Inflammatory macrophage (primary cell): ENCODE results near the gene DNAI1.
"Not testable (repeated sequence)": the region's sequence is repeated elsewhere in the genome, so short reads cannot be mapped to it uniquely, and the experiment has no call there.

Source experiments
- DNase-seq, 2 donors: peaks; one replicate each; pipeline ENCODE4 v3.0.0-alpha.2; 2020 to 2022
- total RNA-seq, 18 experiments: gene quantifications; one replicate each; lab custom pipeline; 2026; ENCODE audit warnings: mixed read lengths in 6 of 18, inconsistent platforms in 2 of 18; lab: John Stamatoyannopoulos, UW

Gene DNAI1
- 0 to 0.20 (median 0.06) reads per million in 18 experiments for total RNA-seq

DNA sequence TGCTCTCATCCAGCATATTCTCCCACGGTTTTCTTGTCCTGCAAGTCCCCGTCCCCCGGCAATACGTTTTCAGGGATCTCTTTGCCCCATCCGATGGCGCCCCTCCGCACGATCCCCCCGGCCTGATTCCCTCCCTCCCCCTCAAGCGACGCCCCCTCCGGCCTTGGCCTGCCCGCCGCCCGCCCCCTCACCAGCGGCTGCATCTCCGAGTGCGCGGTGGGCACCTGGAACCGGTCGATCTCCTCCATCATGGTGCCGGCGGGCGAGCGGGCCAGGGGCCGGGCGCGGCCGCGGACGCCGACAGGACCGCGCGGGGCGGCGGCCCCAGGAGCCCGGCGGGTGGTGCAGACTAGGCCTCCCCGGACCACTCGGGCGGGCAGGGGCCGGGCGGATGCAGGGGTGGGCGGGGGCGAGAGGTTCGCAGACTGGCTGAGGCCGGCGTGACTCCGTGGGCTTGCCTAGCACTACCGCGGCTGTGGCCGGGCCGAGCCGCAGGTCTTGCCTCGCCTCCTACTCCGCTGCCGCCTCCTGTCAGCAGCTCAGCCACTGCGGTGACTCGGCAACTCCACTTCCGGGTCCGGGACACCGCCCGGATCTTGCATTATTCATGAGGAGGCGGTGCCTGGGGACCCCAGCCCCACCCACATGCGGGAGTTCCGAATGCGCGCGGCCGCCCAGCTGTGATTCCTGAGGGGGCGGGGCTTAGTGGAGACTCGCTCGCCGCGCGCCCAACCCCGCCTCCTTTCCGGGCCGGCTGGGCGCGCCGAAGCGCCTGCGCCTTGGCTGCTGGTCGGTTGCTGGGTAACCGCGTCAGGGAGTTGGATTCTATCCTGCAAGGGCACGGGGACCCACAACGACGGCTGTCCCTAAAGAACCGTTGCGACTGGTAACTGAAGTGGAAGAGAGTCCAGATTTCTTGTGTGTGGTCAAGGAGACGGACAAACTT, at the start of gene DNAI1, which contains the start of gene FAM219A:
TSS of gene DNAI1 (plus strand) at position 793 of the 946 bp plus-strand sequence. CDS start 201 bp downstream, outside the sequence.
TSS of gene FAM219A (minus strand) at position 558 of the 946 bp plus-strand sequence. CDS start at position 251, 307 bp downstream.
- peak; percentile 99 to 100 for DNase-seq

- DNase-seq = no peak
Observed at GRCh38 chr9:34409154-34409553, 49.5 kb upstream of the DNAI1 start.

DNA sequence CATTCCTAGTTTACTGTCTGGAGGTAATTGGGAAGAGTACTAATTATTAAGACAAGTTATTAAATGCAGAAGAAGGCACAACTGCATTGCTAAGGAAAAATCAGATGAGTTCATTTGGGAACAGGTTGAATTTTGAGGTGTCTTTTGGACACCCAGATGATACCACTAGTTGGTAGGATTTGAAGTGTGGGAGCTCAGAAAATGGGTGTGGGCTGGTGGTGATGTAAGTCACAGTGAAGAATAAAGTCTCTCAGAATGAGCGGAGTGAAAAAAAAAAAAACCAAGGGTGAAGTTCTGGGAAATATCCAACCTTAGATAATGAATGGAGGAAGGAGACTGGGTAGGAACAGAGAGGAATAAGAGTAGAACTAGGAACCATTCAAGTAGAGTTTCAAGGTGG, 46.3 kb upstream of the DNAI1 start:
- DNase-seq = no peak

DNA sequence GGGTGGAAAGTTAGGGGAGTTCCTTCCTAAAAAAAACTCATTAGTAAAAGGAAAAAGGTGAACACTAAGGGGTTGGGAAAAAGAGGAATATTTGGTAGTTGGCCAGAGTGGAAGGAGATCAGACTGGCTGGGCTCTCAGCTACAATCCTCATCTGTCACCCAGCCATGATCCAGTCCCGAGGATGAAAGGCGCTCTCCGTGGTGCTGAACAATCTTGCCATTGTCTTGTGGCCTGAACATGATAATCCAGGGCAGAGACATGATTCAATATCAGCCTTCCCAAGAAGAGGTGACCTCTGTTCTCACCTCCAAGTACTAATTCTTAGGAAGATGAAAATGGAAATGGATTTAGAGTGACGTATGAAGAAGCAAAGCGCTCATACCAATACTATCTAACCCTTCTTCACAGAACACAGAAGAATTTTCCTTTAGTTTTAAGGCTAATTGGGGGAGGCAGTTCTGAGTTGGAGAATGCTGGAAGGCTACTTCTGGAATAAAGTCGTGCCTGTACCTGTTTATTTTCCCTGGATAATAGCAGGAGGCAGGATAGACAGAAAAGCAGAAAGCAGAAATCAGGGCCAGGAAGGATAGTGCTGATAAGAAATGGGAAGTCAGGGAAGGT, 45.3 kb upstream of the DNAI1 start:
- peak; percentile 9 to 24 for DNase-seq

- DNase-seq = no peak
Observed at GRCh38 chr9:34417734-34418133, 40.9 kb upstream of the DNAI1 start.

GRCh38 chr9:34419716-34420504, 38.7 kb upstream of the DNAI1 start:
- DNase-seq = no peak

DNA sequence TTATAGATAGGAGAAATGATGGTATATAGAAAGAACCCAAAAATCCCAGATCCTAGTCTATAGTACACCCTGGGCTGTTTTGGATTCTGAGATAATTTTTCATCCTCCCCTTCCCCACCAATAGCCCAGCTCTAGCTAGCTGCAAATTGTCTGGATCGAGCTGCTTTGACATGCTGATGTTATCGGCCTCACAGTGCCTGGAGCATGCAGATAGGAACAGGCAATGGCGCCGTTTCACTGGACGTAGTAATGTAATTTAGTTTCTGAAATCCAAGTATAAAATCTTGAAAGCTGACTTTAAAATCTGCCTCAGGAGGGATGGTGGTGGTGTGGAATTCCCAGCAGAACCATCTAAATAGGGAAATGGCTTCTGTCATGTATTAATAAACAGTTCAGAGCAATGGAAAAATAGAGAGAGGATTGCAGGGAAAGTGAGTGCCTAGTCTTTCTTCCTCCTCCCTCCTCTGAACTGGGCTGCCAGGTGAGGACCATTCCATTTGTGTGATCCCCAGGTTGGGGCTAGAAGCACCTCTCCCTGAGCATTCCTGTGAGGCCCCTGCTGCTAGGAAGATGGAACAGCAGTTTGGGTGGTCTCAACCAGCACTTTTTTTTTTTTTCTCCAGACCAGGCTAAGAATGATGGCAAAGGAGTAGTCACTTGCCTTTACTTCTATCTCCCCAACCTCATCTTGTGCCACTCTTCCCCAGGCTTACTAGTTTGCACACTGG, 32.1 kb upstream of the DNAI1 start:
- DNase-seq = no peak

GRCh38 chr9:34428325-34428958, 30.2 kb upstream of the DNAI1 start:
- no peak for DNase-seq

DNA sequence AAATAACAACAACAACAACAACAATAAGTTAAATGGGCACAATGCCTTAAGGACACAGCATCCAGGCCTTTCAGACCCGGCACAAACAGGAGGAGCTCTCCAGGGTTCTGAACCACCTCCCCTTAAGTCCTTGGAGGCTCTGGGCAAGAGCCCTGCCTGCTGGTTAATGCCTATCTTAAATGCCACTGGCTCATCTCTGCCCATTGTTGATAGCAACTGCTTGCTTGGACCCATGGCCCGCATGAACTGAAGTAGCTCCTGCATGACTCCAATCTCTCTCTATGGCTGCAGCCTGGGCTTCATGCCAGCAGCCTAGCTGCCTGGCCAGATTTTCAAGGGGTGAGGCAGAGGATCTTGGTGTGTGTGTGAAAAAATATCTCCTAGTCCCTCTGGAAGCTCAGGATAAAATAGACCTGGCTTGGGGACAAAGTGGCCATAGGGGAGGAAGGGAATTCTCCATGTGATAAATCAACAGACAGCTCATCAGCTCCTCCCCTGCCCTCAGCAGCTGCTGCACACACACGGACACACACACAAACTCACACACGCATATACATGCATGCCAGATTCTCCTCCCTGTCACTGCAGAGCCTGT, 27.7 kb upstream of the DNAI1 start:
- DNase-seq = peak; percentile 21 to 53

DNA sequence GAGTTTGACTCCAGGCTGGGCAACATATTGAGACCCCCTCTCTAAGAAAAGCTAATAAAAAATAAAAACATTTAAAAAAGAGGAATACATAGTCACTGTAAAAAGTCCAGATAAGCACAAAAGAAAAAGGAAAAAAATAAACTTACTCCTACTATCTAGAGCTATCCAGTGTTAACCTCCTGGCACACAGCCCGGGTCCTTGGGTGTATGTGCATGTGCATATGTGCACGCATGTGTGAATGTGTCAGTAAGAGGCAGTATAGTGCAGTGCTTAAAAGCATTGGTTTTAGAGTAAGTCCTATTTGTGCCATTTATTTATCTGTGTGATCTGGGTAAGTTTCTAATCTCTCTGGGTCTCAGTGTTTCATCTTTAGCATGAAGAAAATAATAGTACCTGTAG, 26.9 kb upstream of the DNAI1 start:
- DNase-seq = no peak

- peak; percentile 78 for DNase-seq
Observed at GRCh38 chr9:34437006-34437925, 21.3 kb upstream of the DNAI1 start.

DNA sequence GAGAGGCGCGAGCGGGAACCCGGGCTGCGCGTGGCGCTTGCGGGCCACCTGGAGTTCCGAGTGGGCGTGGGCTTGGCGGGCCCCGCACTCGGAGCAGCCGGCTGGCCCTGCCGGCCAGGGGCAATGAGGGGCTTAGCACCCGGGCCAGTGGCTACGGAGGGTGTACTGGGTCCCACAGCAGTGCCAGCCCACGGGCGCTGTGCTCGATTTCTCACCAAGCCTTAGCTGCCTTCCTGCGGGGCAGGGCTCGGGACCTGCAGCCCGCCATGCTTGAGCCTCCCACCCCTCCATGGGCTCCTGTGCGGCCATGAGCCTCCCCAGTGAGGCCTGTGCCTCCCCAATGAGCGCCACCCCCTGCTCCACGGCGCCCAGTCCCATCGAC, 20.7 kb upstream of the DNAI1 start:
- DNase-seq = not testable (repeated sequence)

- not testable (repeated sequence) for DNase-seq
Observed at GRCh38 chr9:34438465-34438864, 20.1 kb upstream of the DNAI1 start.

DNA sequence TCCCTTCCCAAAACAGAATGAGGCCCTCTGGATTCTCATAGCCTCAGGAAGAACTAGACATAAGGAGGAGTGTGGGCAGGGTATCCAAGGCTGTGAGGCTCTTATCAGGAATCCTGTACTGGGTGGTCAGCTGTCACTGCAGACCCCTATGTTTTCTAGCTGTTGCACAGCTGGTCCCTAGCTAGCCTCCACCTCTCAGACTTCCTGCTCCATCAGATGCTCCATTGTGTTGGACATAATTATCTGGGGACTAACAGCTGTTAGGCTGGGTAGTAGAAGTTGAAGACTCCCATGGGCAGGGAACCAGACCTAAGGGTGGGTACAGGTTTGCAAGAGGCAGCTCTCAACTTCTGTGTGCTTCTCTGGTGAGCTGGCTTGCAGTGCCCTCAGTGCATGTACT, 18.6 kb upstream of the DNAI1 start:
- DNase-seq = no peak

DNA sequence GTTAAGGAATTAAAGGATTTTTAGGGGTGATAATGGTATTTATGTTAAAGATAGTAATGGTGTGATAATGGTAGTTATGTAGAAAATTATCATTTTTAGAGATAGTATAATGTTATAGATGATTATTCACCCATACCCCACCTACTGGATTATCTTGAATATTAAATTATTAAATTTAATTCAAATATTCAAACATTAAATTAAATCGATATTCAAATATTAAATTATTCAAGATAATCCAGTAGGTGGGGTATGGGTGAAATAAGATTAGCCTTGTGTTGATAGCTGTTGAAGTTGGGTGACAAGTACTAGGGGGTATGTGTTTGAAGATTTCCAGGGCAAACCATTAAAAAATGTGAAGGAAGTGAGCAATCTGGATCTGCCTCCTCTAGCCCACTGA, 15.8 kb upstream of the DNAI1 start:
- no peak for DNase-seq

GRCh38 chr9:34443533-34443932, 15.1 kb upstream of the DNAI1 start:
- DNase-seq = no peak

- no peak for DNase-seq
Observed at GRCh38 chr9:34443976-34444375, 14.6 kb upstream of the DNAI1 start.

GRCh38 chr9:34446468-34446891, 12.1 kb upstream of the DNAI1 start:
- DNase-seq = no peak

DNA sequence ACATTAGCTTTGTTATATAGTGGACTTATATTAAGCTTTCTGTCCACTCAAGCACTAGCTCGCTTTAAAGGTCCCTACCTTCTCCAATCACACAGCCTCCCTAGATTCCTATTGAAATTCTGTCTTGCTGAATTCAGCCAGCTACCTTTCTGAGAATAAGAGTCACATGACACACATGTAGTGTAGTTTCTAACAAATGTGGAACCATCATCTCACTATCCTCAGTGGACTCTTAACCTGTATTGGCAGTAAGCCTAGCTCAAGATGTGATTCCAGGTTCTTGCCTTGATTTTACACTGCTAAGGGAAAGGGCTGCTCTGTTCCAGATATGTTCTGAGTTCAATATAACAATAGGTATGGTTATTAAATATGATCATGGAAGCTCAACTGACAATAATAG, 11.7 kb upstream of the DNAI1 start:
- no peak for DNase-seq

- no peak for DNase-seq
Observed at GRCh38 chr9:34450644-34451043, 8.0 kb upstream of the DNAI1 start.
